ENCODE results near the gene ADAMTSL5.

- TF ChIP-seq CTCF (conservative IDR thresholded peaks at IDR 0.05 in 1 of 2, IDR thresholded peaks at IDR 0.05 in 1 of 2; ENCODE audit: low read depth in 1 of 2, low read length in 2 of 2) (no peak), EZH2 (IDR thresholded peaks at IDR 0.05; ENCODE audit: low read length, missing control alignments) (no peak)
These were observed 15.9 kb downstream of the ADAMTSL5 start for GRCh38 chr19:1496714-1497577.

Data from fibroblast of lung (primary cell).